SW480 (cell line): ENCODE data around the gene DPYD.

Experiments
- DNase-seq: peaks from one replicate; pipeline ENCODE4 v3.0.0-alpha.2; 2016; ENCODE audit warnings: low spot score

DPYD gene

DNA sequence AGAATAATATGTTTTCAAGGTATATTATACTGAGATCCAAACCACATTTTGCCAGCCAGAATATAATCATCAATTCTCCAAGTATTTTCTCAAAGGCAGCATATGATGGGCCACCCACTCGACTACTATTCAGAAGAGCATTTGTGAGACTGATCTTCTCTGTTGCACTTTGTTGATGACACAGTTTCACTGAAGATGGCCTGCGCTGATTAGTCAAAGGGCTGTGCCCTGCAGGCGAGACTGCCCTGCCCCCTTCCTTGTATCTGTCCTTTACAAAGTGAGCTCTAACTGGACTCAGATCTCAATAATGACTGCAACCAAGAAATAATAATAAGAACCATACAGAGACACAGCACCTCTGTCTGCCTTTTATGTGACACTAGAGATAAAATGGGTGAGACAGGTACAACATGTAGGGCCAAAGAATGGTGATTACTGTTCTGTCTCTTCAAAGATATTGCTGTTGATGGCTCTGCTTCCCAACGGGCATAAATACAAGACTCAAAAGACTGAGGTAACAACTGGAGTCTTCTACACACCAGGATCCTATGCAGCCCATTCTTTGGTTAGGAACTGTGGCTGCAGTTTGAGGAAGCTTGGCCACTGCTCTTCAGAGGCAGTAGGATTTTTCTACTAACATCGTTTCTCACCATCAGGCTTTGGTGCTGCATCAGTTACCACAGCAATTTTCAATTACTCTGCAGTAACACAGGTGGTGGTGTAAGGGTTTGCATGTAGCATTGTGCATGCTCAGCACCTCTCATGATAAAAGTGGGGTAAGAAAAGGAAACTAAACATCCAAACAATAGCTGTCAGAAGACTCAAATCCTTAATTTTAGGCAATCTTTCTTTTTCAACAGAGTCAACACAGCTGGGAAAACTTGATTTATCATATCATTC, 718.1 kb downstream of the DPYD start:
- DNase-seq = no peak

DNA sequence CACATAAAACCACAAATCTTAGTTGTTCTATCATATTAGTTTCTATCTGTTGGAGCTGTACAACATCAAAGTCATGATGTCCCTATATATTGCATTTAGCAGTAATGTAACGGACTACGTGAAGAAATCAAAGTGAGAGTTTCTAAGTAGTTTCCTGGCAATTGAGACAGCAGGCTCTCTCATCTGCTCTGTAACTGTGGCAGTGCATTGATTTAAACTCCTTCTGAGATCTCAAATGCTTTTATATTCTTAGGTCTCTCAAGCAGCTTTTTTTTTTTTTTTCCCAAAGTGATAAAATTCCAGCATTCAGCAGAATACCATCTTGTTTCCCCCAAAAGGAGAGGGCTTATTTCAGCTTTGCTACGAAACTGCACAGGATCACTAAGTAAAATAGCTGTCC, 719.2 kb downstream of the DPYD start:
- DNase-seq = no peak

DNA sequence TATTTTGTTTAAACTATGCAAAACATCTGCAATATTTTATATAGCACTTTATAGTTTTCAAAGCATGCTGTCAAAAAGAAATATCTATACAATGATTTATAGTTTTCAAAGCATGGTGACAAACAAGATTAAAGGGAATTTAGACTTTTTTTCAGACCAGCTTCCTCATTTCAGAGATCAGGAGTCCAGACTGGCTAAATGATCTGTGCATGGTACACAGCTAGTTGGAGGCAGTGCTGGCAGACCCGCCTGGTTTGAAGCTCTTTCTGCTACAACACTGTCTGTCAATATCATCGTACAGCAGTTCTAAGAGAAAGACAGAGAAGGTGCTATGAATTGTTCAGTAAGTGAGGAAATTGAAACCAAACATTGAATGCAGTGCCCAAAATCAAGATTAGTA, 720.2 kb downstream of the DPYD start:
- DNase-seq = no peak

DNA sequence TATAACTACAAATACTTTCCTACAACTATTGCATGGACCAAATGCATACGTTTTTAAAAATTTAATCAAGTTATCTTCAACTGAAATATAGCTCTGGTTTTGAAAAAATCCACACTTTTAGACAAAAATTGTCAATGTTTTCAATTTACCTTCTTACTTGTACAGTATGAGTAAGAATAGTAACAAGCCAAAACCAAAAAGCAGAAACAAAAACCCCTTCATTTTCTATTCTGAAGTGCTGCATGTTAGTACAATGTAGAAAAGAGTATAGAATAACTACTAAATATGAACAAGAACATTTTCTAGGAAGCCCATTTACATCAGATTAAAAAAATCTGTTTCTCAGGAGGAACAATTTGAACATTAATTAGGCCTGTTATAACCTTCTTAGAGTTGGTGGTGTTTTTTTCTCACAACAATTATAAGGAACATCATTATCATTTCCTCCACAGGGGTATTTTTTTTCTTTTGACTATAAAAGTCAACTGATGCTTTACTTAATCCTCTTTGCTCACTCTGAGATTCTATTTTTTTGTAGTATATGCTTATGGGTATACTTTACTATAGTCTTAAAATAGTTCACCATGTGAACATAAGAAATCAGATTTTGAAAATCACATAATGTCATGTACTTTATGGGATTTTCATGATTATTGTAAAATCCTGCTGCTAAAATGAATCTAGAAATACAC, 723.9 kb downstream of the DPYD start:
- DNase-seq = no peak

DNA sequence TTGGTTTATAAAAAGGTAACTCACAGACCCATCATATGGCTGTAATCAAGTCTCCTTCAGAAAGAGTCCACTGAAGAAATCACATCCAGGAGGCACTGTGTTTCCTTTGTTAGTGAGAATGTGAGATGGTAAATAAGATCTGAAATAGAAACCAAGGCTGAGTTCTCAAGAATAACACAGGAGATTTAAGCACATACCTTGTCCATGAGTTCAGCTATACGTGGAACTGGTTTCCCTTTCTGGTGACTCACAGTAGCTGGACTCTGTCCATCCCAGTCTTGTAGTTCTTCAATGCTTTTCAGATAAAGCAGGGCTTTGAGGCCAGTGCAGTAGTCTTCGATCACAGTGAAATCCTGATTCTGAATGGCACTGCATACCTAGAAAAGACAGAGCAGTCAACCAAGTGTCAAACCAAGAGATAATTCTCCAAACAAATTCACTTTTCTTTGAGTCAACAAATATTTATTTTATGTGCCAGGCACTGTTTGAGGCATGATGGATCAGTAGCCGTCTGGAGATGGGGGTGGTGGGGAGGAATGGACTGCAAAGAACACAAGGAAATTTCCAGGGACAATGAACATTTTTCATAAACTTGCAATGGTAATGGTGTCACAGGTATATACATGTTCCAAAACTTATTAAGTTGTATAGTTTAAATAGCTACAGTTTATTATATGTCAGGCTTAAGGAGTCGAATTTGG, 727.8 kb downstream of the DPYD start:
- DNase-seq = no peak

DNA sequence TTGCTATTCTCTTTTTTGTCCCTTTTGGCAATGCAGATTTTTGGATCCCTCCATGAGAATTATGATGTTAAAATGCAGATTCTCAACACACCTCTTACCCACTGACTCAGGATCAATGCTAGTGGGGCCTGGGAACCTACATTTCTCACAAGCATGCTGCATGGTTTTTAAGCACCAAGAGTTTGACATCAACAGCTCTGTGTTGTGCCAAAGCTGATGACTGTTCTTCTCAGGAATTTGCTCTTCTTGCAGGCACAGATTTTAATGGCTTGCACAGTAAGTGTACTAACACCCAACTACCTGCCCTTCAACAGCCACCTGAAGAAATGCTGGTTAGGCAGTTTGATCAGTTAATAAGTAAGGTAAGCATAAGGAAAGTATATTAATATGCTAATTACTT, 730.5 kb downstream of the DPYD start:
- no peak for DNase-seq

DNA sequence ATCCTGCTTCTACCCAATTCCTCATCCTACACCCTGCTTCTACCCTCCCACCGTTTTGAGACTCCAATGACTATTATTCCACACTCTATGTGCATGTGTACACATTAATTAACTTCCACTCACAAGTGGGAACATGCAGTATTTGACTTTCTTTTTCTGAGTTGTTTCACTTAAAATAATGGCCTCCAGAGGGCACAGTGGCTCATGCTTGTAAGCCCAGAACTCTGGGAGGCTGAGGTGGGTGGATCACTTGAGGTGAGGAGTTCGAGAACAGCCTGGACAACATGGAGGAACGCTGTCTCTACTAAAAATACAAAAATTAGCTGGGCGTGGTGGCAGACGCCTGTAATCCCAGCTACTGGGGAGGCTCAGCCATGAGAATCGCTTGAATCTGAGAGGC, 734.5 kb downstream of the DPYD start:
- no peak for DNase-seq

DNA sequence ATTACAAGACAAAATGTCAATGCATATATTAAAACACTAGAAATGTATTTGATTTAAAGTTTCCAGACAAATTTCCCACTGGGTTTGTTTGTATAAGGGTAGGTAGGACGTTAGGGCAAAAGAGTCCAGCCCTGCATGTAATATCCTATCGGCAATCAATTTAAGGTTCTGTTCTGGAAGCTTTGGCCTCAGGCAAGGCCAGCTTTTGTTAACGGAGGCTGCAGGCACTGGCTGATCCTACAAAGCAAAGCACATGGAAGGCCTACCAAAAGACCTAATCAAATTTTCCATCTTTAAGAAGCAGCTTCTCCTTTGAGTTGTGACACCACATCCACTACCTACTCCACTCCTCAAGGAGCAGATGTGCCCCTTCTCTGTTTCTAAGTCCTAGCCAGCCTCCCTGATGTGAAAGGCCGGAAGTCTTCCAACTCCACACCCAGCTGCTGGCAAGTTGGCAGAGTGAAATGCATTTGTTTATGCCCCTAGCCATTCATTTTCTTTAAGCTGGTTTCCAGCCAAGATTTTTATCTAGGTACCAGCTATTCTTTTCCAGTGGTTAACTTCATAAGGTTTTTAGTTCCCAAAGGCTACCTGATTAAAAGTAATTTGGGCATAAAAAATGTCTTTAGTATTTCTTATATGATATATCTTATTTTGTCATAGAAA, 746.7 kb downstream of the DPYD start:
- DNase-seq = no peak

DNA sequence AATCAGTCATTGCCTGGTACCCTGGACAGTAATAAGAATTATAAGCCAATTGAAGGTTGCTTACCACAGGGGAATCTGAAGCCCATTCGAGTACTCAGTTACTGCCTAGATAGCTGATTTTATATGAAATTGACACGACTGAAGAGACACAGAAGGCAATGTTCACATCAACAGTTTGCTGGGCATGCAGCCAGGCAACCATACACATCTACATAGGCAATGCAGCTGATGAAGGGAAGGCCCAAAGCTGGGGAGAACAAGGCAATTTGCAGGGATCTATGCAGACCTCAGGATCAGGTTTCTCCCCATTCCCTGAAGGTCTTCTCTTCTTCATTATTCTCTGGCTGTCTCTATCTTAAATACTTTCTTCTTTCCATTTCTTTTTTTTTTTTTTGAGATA, 750.5 kb downstream of the DPYD start:
- DNase-seq = no peak

DNA sequence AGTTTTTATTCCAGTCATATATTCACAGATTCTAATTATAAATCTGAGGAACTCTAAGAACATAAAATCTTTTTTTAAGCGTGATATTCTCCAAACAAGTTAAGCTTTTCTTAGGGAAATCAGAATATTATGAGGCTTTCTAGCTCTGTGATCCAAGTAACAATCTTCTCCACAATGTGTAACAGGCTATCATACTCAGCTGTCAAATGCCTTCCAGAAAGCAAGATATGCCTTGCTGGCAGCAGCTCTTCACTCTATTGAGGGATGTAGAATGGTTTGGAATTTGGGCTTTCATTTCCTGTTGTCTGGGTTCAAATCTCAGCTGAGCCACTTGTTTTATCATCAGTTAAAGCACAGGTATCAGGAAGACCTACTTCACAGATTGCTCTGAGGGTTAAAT, 752.8 kb downstream of the DPYD start:
- DNase-seq = no peak

DNA sequence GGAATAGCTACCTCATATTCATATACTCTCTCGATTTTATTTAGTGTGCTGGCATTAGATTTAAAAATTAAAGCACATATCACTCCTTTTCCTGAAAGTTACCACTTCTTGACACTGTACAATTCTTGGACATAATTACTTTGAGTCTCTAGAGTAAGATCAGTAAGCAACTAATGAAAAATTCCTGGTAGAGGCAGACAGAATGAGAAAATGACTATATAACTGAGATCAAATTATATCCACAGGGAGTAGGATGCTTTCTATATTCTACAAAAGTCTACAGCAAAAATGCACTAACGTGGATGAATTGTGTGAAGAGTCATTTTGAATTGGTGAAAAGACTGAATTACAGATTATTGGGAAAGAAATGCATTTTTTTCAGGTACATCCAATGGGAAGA, 753.6 kb downstream of the DPYD start:
- no peak for DNase-seq

DNA sequence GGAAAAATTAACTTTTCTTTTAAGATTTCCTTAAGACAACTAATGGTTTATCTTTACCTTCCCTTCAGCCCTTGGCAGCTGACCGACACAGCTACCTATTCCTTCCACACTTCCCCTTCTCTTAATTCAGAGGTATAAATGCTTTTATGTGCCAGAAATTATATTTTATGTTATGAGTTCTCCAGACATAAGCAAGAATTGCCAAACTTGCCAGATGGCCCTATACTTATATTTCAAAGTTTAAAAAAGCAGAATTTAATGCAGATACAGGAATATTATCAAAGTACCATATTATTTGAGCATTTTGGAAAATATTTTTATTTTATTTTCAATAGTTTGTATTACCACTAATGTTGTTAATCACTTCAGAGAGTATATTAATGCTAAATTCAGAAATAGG, 754.2 kb downstream of the DPYD start:
- DNase-seq = no peak

DNA sequence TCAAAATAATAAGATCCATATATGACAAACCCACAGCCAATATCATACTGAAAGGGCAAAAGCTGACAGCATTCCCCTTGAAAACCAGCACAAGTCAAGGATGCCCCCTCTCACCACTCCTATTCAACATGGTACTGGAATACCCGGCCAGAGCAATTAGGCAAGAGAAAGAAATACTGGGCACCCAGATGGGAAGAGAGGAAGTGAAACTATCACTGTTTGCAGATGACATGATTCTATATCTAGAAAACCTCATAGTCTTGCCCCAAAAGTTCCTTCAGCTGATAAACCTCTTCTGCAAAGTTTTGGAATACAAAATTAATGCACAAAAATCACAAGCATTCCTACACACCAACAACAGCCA, 756.6 kb downstream of the DPYD start:
- DNase-seq = no peak

DNA sequence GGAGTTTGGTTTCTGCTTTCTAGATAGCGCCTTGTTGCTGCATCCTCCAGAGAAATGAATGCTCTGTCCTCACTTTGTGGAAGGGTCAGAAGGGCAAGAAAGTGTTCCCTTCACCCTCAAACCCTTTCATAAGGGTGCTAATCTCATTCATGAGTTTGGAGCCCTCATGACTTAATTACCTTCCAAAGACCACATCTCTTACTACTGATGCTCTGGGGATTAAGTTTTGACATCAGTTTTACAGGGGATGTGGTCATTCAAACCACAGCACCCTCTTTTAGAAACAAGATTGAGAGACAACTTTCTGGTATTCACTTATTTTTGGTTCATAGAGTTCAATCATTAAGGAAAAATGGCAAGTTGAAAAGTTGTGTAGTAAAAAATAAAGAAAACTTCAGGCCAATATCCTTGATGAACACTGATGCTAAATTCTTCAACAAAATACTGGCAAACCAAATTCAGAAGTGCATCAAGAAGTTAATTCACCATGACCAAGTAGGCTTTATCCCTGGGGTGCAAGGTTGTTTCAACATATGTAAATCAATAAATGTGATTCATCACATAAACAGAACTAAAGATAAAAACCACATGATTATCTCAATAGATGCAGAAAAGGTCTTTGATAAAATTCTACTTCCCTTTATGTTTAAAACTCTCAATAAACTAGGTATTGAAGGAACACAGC, 757.1 kb downstream of the DPYD start:
- DNase-seq = no peak

DNA sequence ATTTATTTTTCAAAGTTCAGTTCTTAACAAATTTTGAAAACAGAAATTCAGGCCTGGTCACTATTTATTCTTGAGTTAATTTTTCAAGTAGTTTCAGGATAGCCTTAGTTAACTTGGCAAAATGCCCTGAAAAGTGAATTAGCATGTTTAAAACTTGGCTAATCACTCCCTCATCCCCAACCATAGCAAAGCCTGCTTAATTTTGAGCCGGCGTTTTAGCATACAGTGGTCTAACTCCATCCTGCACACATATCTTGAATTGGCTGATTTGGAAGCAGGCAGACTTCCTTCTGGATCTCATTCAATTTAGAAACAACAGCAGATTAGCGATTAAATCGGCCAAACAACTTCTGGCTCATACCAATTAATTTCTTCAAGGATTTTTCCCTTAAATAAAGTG, 760.0 kb downstream of the DPYD start:
- DNase-seq = no peak

DNA sequence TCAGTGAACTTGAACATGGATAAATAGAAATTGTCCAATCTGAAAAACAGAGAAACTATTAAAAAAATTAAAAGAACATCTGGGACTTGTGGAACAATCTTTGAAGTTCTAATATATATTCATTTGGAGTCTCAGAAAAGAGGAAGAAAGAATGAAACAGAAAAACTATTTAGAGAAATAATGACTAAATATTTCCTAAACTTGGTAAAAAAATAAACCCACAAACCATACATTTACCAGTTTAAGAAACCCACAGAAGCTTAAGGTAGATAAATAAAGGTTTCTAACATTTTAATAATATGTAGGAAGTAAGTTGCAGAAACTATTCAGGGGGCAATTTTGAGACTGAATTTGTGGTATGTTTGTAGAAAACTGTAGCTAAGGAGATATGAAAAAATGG, 761.5 kb downstream of the DPYD start:
- no peak for DNase-seq

DNA sequence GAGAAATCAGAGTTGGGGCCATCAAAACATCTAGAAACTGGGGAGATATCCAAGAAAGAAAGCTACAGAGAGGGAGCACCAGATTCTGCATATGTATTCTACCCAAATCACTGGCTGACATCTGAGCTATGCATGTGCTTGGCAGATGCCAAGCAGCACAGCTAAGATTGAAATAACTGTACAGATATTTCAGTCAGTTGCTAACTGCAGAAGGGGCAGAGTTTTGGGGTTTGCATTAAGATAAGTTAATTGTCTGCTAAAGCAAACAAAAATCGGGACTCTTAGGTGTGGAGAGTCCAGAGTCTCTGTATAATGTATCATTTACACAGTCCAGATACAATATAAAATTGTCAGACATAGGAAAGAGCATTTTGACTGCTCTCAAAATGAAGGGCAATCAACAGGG, 762.1 kb downstream of the DPYD start:
- DNase-seq = no peak

DNA sequence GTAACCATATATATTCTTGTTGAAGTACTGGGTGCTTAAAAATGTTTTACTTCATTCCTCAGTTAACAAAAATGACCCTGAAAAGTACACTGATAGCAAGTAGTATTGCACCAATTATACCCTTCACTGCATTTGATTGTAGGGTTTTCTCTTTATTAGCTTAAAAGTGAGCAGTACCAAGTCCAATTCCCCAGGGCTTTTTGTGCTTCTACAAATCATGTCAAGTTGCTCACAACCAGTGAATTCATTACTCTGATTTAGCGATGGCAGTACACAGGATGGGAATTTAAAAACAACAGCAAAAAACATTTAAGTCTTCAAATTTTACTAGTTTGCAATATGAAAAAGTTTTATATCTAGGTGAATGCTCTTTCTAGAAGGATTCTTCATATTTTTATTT, 762.8 kb downstream of the DPYD start:
- DNase-seq = no peak

DNA sequence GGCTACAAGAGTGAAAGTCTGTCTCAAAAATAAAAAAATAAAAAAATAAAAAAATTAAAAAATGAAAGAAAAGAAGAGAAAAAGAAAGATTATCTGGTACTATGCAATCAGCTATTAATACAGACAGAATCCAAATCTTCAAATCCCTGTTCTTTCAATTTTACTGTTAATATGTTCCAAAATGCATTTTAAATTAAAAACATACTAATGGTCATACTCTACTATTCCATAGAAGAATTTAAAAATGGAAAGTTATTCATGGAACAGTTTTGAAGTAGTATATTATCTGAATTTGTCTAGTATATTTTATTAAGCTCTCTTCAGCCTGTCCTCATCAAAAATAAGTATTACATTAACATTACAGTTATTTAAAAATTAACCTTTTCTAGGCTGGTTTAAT, 769.2 kb downstream of the DPYD start:
- no peak for DNase-seq

DNA sequence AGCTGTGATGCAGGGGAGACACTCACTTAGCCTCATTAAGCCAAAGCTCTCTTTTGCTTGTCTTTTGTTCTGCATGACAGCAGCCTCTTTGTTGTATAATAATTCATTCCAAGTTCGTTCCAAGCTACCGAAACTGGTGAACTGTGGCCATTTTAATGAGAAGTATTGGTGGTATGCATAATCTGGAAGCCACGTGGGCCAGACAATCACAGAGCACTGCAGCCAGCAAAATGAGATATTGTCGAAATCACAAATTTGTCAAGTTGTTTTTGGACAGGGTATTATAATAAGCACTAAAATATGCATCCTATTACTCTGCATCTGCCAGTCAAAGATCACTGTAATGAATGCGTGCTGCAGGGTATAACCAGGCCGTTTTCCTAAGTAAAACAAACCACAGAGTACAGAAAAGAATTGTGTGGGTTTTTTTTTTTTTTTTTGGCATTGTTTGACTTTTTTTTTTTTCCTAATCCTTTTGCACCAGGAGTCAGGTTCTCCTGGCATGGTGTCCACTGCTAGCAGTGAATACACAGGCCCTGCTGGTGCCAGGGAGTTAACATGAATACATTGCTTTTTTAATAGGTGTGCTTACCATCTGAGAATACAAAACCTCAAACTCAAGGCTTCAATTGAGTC, 775.4 kb downstream of the DPYD start:
- DNase-seq = no peak

DNA sequence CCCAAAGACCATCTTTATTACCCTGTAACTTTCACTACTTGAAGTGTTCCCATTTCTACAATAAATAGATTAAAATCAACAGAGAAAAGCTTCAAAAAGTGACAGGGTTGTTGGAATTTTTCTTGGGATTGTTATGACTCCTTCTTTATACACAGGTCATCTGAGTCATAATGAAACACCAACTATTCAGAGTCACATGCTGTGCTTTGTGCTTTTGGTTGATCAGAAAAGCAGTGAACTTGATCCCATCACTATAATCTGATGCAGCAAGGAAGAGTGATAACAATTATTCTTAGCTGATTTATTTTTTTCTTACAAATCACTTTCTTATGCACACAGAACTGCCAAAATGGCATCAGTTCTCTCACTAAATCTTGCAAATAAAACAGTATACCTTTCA, 776.3 kb downstream of the DPYD start:
- DNase-seq = no peak
